ENCODE results near the gene ZDHHC1. TPM values are rescaled to one million over a fixed set of nuclear protein-coding genes. Genes with fewer than 3 reads are reported as not detected.

Gene ZDHHC1
- total RNA-seq, 2 donors from 2014 or later, result 8.4 to 10.6 TPM

GRCh38 chr16:67460961-67461360 lies 44.7 kb upstream of the ZDHHC1 start:
- Mint-ChIP-seq H3K36me3 (ENCODE audit: low read depth) (no peaks in the 10 kb centered on the region), H3K27ac (no peak overlapping the region), H3K4me3 (no peak overlapping the region), H3K4me1 (no peaks in the 10 kb centered on the region), H3K9me3 (no peaks in the 10 kb centered on the region), H3K27me3 (ENCODE audit: insufficient read depth) (no peaks in the 10 kb centered on the region)
- DNase-seq, result no peak
- Histone ChIP-seq H3K9me3 (ENCODE audit: control insufficient read depth, low read length) (no peaks in the 10 kb centered on the region), H3K27ac (ENCODE audit: low read depth, low read length) (no peak overlapping the region), H3K4me3 (ENCODE audit: low read length) (no peak overlapping the region), H3K4me1 (ENCODE audit: control insufficient read depth, insufficient read depth, low read length) (no peaks in the 10 kb centered on the region), H3K27me3 (ENCODE audit: control insufficient read depth, insufficient read depth, low read length, poor library complexity, severe bottlenecking) (no peaks in the 10 kb centered on the region), H3K9ac (ENCODE audit: extremely low read depth, low read length, poor library complexity, severe bottlenecking) (no peak overlapping the region), H3K36me3 (ENCODE audit: control insufficient read depth, insufficient read depth, low read length) (peaks cover 12% of the 10 kb centered on the region)
- WGBS, 2 experiments (ENCODE audit: insufficient coverage in 1 of 2, insufficient read length in 1 of 2), result 83 to 86% methylated on average over 1 to 2 of the region's 2 CpGs
- TF ChIP-seq, protein P1, sequence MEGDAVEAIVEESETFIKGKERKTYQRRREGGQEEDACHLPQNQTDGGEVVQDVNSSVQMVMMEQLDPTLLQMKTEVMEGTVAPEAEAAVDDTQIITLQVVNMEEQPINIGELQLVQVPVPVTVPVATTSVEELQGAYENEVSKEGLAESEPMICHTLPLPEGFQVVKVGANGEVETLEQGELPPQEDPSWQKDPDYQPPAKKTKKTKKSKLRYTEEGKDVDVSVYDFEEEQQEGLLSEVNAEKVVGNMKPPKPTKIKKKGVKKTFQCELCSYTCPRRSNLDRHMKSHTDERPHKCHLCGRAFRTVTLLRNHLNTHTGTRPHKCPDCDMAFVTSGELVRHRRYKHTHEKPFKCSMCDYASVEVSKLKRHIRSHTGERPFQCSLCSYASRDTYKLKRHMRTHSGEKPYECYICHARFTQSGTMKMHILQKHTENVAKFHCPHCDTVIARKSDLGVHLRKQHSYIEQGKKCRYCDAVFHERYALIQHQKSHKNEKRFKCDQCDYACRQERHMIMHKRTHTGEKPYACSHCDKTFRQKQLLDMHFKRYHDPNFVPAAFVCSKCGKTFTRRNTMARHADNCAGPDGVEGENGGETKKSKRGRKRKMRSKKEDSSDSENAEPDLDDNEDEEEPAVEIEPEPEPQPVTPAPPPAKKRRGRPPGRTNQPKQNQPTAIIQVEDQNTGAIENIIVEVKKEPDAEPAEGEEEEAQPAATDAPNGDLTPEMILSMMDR (conservative IDR thresholded peaks at IDR 0.05), result no peak

GRCh38 chr16:67460168-67460567 lies 43.9 kb upstream of the ZDHHC1 start:
- no peaks in the 10 kb centered on the region for H3K9me3 Mint-ChIP-seq
- no peak overlapping the region for H3K4me3 ChIP-seq (ENCODE audit: low read length)
- no peaks in the 10 kb centered on the region for H3K27me3 Mint-ChIP-seq (ENCODE audit: insufficient read depth)
- no peak overlapping the region for H3K4me3 Mint-ChIP-seq
- TF ChIP-seq, protein P1 (conservative IDR thresholded peaks at IDR 0.05), result no peak
- H3K9me3 ChIP-seq (ENCODE audit: control insufficient read depth, low read length), result no peaks in the 10 kb centered on the region
- DNase-seq, result no peak
- no peaks in the 10 kb centered on the region for H3K4me1 ChIP-seq (ENCODE audit: control insufficient read depth, insufficient read depth, low read length)
- no peak overlapping the region for H3K27ac ChIP-seq (ENCODE audit: low read depth, low read length)
- 94 to 100% methylated on average over 2 to 5 of the region's 5 CpGs for WGBS, 2 experiments (ENCODE audit: insufficient coverage in 1 of 2, insufficient read length in 1 of 2)
- no peak overlapping the region for H3K27ac Mint-ChIP-seq
- no peaks in the 10 kb centered on the region for H3K27me3 ChIP-seq (ENCODE audit: control insufficient read depth, insufficient read depth, low read length, poor library complexity, severe bottlenecking)
- H3K36me3 ChIP-seq (ENCODE audit: control insufficient read depth, insufficient read depth, low read length), result peaks cover 12% of the 10 kb centered on the region
- H3K9ac ChIP-seq (ENCODE audit: extremely low read depth, low read length, poor library complexity, severe bottlenecking), result no peak overlapping the region
- no peaks in the 10 kb centered on the region for H3K4me1 Mint-ChIP-seq
- no peaks in the 10 kb centered on the region for H3K36me3 Mint-ChIP-seq (ENCODE audit: low read depth)

GRCh38 chr16:67459861-67460150 lies 43.5 kb upstream of the ZDHHC1 start:
- no peaks in the 10 kb centered on the region for H3K36me3 Mint-ChIP-seq (ENCODE audit: low read depth)
- no peaks in the 10 kb centered on the region for H3K9me3 ChIP-seq (ENCODE audit: control insufficient read depth, low read length)
- H3K4me3 ChIP-seq (ENCODE audit: low read length), result no peak overlapping the region
- H3K4me3 Mint-ChIP-seq, result no peak overlapping the region
- peaks cover 12% of the 10 kb centered on the region for H3K36me3 ChIP-seq (ENCODE audit: control insufficient read depth, insufficient read depth, low read length)
- no peak overlapping the region for H3K27ac ChIP-seq (ENCODE audit: low read depth, low read length)
- DNase-seq, result no peak
- TF ChIP-seq, protein P1 (conservative IDR thresholded peaks at IDR 0.05), result no peak
- H3K9ac ChIP-seq (ENCODE audit: extremely low read depth, low read length, poor library complexity, severe bottlenecking), result no peak overlapping the region
- no peaks in the 10 kb centered on the region for H3K27me3 Mint-ChIP-seq (ENCODE audit: insufficient read depth)
- 94 to 96% methylated on average over 3 of the region's 3 CpGs for WGBS, 2 experiments (ENCODE audit: insufficient coverage in 1 of 2, insufficient read length in 1 of 2)
- no peaks in the 10 kb centered on the region for H3K4me1 Mint-ChIP-seq
- H3K27me3 ChIP-seq (ENCODE audit: control insufficient read depth, insufficient read depth, low read length, poor library complexity, severe bottlenecking), result no peaks in the 10 kb centered on the region
- H3K9me3 Mint-ChIP-seq, result no peaks in the 10 kb centered on the region
- H3K27ac Mint-ChIP-seq, result no peak overlapping the region
- no peaks in the 10 kb centered on the region for H3K4me1 ChIP-seq (ENCODE audit: control insufficient read depth, insufficient read depth, low read length)

Data from endodermal cell (in vitro differentiated cells).